AG04450 (cell line): ENCODE results near the gene URB1. TPM values are rescaled to one million over a fixed set of nuclear protein-coding genes. Genes with fewer than 3 reads are reported as not detected.

ENCODE experiments used
- CTCF ChIA-PET: fragments of 300-600, 350-600 bp; formaldehyde crosslinking; extraction: SDS; loops from one replicate; lab custom pipeline; 2022; ENCODE audit warnings: antibody characterized with exemption, inconsistent platforms; lab: Charles Lee
- POLR2A ChIA-PET: fragments of 350-600 bp; formaldehyde crosslinking; extraction: SDS; loops from one replicate; lab custom pipeline; 2021; ENCODE audit warnings: antibody characterized with exemption, inconsistent platforms; lab: Yijun Ruan, JAX
- DNase-seq: peaks from one replicate; pipeline ENCODE4 v3.0.0-alpha.2; 2011; ENCODE audit warnings: low read depth, low spot score
- H3K27ac ChIP-seq: one replicate; pipeline ENCODE4 v1.5.1; 2012; ENCODE audit warnings: low read depth, low read length, control low read depth
- H3K27me3 ChIP-seq: one replicate; pipeline ENCODE4 v1.6.0; 2012; ENCODE audit warnings: low read length; ENCODE audit not compliant: control insufficient read depth, insufficient read depth
- H3K4me3 ChIP-seq: 2 replicates; pipeline ENCODE4 v1.5.1; 2011; ENCODE audit warnings: mild to moderate bottlenecking, low read depth, low read length, control low read depth
- H3K9me3 ChIP-seq: 2 replicates; pipeline ENCODE4 v1.5.1; 2012; ENCODE audit warnings: low read length; ENCODE audit not compliant: control insufficient read depth, insufficient read depth
- polyA plus RNA-seq: library from polyadenylated mRNA; depleted of rRNA; stranded (reverse); fragments of >200 nt; gene quantifications from 2 replicates; pipeline ENCODE4 v1.2.3, GENCODE V29; 2011
- TF ChIP-seq, protein P1 (sequence below): IDR thresholded peaks from 2 replicates; pipeline ENCODE4 v1.5.1; 2011; ENCODE audit warnings: low read depth, low read length, control low read depth, inconsistent platforms

The URB1 gene
- polyA plus RNA-seq, 1 experiment, result 7.6 TPM

DNA sequence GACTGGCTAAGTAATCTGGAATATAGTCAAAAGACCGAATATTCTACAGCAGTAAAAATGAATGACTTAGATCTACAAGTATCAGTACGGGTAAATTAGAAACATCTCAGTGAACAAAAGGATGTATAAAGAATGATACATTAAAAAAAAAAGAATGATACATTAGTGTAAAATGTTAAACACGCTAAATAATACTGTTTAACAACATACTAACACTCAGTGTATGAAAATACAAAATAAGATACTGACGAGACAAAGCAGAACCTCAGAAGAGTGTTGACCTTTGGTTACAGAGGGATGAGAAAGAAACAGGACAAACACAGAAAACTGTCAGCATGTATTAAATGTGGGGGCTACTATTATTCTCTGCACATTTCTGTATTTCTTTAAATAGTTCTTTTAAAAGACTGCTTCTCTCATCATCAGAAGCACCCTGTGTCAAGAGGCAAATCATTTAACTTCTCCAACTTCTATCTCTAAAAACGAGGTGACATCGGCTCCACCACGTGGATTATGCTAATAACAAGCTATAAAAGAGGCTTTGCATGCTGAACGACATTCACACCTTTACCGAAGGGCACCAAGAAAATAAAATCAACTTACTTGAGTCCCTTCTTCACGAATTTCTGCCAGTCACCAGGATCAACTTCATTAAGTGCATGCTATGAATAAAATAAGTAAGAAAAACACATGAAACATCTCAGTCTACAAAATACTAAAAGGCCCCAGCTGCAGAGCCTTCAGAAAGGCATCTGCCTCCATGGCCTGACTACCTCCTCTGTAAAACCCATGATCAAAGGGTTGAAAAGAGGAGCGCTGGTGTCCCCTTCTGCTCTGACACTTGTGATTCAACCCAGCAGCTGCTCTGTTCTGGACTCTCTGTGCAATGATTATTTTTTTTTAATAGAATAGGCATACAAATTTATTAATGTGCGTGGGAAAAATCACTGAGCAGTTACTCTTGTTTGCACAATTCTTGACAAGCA, 51.7 kb downstream of the URB1 start:
- Histone ChIP-seq H3K9me3 (peaks cover 14% of the 10 kb centered on the region), H3K4me3 (no peak overlapping the region), H3K27me3 (no peaks in the 10 kb centered on the region), H3K27ac (no peak overlapping the region)
- no peak for DNase-seq
- POLR2A ChIA-PET, result no interaction called here
- TF ChIP-seq, protein P1, sequence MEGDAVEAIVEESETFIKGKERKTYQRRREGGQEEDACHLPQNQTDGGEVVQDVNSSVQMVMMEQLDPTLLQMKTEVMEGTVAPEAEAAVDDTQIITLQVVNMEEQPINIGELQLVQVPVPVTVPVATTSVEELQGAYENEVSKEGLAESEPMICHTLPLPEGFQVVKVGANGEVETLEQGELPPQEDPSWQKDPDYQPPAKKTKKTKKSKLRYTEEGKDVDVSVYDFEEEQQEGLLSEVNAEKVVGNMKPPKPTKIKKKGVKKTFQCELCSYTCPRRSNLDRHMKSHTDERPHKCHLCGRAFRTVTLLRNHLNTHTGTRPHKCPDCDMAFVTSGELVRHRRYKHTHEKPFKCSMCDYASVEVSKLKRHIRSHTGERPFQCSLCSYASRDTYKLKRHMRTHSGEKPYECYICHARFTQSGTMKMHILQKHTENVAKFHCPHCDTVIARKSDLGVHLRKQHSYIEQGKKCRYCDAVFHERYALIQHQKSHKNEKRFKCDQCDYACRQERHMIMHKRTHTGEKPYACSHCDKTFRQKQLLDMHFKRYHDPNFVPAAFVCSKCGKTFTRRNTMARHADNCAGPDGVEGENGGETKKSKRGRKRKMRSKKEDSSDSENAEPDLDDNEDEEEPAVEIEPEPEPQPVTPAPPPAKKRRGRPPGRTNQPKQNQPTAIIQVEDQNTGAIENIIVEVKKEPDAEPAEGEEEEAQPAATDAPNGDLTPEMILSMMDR, result no peak
- CTCF ChIA-PET, result interaction anchor here (0.6 to 2.4 kb wide), 2 partner anchors 260 to 1161 kb away, joined by 3 to 7 read pairs; no protein-coding TSS in a partner anchor

DNA sequence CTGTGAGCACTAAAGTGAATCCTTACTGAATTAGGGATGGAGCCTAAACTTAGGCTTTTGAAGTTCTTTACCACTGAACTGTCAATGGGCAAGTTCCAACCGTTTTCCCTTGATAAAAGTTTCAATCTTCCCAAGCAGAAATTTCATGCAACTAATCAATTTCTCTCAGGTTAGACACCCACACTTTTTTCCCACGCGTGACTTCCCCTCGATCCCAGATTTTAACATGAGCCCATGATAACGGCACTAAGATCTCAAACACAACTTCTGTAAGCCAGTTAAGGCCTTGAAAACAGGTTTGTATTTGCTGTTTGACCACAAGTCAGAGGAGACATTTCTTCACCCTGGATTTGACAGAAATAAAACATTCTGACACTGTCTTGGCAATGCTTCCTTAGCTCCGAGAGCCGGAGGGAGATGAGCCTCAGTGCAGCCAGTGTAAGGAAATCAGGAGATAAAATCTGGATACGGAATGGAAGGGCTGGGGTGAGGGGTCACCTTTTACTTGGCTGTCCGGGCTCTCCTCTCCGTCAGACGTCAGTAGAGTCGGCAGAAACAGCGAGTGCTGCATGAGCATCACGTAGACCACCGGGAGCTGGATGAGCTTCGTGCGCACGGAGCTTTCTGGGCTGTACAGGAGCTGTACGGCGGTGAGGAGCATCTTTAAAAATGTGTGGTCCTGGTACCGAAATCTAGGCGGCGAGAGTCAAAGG, 54.4 kb downstream of the URB1 start:
- TF ChIP-seq, protein P1, result no peak
- H3K9me3 ChIP-seq, result no peaks in the 10 kb centered on the region
- H3K4me3 ChIP-seq, result no peak overlapping the region
- no peak overlapping the region for H3K27ac ChIP-seq
- POLR2A ChIA-PET, result no interaction called here
- CTCF ChIA-PET, result interaction anchor here (2.1 kb wide), 1 partner anchor 263 kb away, joined by 8 read pairs; no protein-coding TSS in a partner anchor
- H3K27me3 ChIP-seq, result no peaks in the 10 kb centered on the region
- no peak for DNase-seq

DNA sequence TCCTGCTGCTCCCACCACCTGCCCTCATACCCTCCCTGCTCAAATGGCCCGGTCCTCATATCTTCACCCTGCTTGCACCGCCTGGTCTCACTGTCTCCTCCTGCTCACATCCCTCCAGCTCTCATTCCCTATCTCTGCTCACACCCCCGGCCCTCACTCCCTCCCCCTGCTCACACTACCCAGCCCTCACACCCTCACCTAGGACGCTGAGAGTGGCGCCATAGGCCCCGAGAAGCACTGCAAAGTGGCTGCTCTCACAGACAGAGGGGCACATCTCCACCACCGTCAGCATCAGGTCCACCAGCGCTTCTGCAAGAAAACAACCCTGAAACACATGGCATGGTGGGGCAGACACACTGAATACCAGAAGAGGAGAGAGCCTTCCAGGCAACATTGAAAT, 55.6 kb downstream of the URB1 start:
- POLR2A ChIA-PET, result no interaction called here
- Histone ChIP-seq H3K9me3 (no peaks in the 10 kb centered on the region), H3K27ac (no peak overlapping the region), H3K27me3 (no peaks in the 10 kb centered on the region), H3K4me3 (no peak overlapping the region)
- DNase-seq, result no peak
- TF ChIP-seq, protein P1, result no peak
- CTCF ChIA-PET, result interaction anchor here (2.5 kb wide), 1 partner anchor 264 kb away, joined by 11 read pairs; no protein-coding TSS in a partner anchor

DNA sequence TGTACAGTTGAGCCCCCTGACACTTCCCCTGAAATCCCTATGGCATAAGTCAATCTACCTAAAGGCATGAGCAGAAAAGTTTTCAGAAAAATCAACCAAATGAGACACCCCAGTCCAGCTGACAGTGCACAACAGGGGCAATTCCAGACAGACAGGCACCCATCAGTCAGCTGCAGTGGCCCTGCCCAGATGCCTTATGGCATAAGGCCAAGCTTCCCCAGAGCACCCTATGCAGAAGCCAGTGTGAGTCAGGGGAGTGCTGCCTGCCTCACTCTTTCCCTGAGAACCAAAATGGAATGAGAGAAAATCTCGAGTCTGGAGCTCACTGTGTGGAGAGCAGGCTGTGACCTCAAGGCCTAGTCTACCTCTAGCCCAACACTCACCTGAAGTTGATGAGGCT, 56.1 kb downstream of the URB1 start:
- TF ChIP-seq, protein P1, result no peak
- ChIA-PET CTCF (interaction anchor here (2.5 kb wide), 1 partner anchor 264 kb away, joined by 11 read pairs; no protein-coding TSS in a partner anchor), POLR2A (no interaction called here)
- no peaks in the 10 kb centered on the region for H3K9me3 ChIP-seq
- H3K27ac ChIP-seq, result no peak overlapping the region
- H3K4me3 ChIP-seq, result no peak overlapping the region
- no peak for DNase-seq
- H3K27me3 ChIP-seq, result no peaks in the 10 kb centered on the region
